Skeletal muscle tissue (tissue), 4 donors: Measurements from ENCODE around the gene PLAAT4. TPM values are rescaled to one million over a fixed set of nuclear protein-coding genes. Genes with fewer than 3 reads are reported as not detected.
A peak's percentile ranks its signal among the peaks of the same experiment; 100 is the strongest.

Experiments
- H3K27ac ChIP-seq: one replicate; pipeline ENCODE4 v1.7.0; 2013; ENCODE audit warnings: mild to moderate bottlenecking, low read depth, low read length, inconsistent platforms
- H3K27me3 ChIP-seq, 3 donors: one replicate each; pipeline ENCODE4 v1.7.0; 2013; ENCODE audit warnings: low read length in 3 of 3; ENCODE audit not compliant: control insufficient read depth in 3 of 3, insufficient read depth in 3 of 3
- H3K36me3 ChIP-seq, 3 donors: one replicate each; pipeline ENCODE4 v1.7.0; 2013; ENCODE audit warnings: low read length in 3 of 3; ENCODE audit not compliant: control insufficient read depth in 3 of 3, insufficient read depth in 3 of 3
- H3K4me1 ChIP-seq, 3 donors: one replicate each; pipeline ENCODE4 v1.7.0; 2013; ENCODE audit warnings: low read length in 3 of 3, mild to moderate bottlenecking in 3 of 3; ENCODE audit not compliant: control insufficient read depth in 3 of 3, insufficient read depth in 3 of 3
- H3K4me3 ChIP-seq, 3 donors: one replicate each; pipeline ENCODE4 v1.7.0; 2013; ENCODE audit warnings: low read length in 3 of 3
- H3K9ac ChIP-seq, 3 donors: one replicate each; pipeline ENCODE4 v1.7.0; 2013; ENCODE audit warnings: low read length in 3 of 3, mild to moderate bottlenecking in 3 of 3, moderate library complexity in 2 of 3, low read depth in 1 of 3
- H3K9me3 ChIP-seq, 3 donors: one replicate each; pipeline ENCODE4 v1.7.0; 2013; ENCODE audit warnings: low read length in 3 of 3; ENCODE audit not compliant: control insufficient read depth in 3 of 3
- total RNA-seq: library from RNA; depleted of rRNA; stranded (reverse); fragments of >200 nt; gene quantifications from one replicate; pipeline ENCODE4 v1.2.3, GENCODE V29; 2014
- donor health status: Osteomylitis.

Gene PLAAT4, protein sequence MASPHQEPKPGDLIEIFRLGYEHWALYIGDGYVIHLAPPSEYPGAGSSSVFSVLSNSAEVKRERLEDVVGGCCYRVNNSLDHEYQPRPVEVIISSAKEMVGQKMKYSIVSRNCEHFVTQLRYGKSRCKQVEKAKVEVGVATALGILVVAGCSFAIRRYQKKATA
- 6.3 TPM for total RNA-seq

- Histone ChIP-seq H3K27ac (peak within 1 kb of the TSS; percentile 88), H3K27me3 (no peaks in the 10 kb centered on the region), H3K36me3 (no peaks in the 10 kb centered on the region), H3K4me1 (peaks cover 18 to 28% (median 24%) of the 10 kb centered on the region in 3 donors), H3K9ac (peak within 1 kb of the TSS; percentile 69 to 81 (median 80)), H3K4me3 (peak within 1 kb of the TSS; percentile 71 to 82 (median 78)), H3K9me3 (no peaks in the 10 kb centered on the region)
Measured at GRCh38 chr11:63536669-63537292, at the start of gene PLAAT4. TSS of gene PLAAT4 (plus strand) at chr11:63536808. CDS start at chr11:63536869, 61 bp downstream.

GRCh38 chr11:63488789-63489188 is 47.8 kb upstream of the PLAAT4 start:
- peaks cover 0 to 5% (median 0%) of the 10 kb centered on the region in 3 donors for H3K27me3 ChIP-seq
- H3K9ac ChIP-seq: no peak overlapping the region
- H3K36me3 ChIP-seq: no peaks in the 10 kb centered on the region
- H3K4me1 ChIP-seq: peaks cover 5 to 13% (median 8%) of the 10 kb centered on the region in 3 donors
- H3K9me3 ChIP-seq: peaks cover 0 to 6% (median 0%) of the 10 kb centered on the region in 3 donors
- no peak overlapping the region for H3K27ac ChIP-seq
- H3K4me3 ChIP-seq: no peak overlapping the region

DNA sequence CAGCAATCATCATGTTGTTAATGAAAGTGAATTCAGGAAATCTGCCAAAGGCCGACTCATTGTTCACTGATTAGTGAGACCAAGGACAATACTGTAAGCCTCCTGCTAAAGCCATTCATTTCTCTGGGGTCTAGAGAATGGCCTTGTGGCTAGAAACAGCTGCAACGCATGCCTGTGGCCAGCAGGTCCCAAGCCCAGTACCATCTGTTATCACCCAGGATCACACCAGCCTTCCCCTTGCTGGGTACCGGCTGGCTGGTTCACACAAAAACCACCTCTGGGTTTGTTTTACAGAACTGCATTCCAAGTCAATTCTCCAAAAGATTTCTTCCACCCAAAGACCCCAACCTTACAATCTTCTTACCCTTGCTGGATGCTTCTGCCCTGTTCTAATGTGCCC is 46.7 kb upstream of the PLAAT4 start:
- Histone ChIP-seq H3K9ac (no peak overlapping the region), H3K4me1 (peaks cover 5 to 13% (median 8%) of the 10 kb centered on the region in 3 donors), H3K4me3 (no peak overlapping the region), H3K27ac (no peak overlapping the region), H3K36me3 (no peaks in the 10 kb centered on the region), H3K27me3 (peaks cover 0 to 5% (median 2%) of the 10 kb centered on the region in 3 donors), H3K9me3 (peaks cover 0 to 6% (median 0%) of the 10 kb centered on the region in 3 donors)

DNA sequence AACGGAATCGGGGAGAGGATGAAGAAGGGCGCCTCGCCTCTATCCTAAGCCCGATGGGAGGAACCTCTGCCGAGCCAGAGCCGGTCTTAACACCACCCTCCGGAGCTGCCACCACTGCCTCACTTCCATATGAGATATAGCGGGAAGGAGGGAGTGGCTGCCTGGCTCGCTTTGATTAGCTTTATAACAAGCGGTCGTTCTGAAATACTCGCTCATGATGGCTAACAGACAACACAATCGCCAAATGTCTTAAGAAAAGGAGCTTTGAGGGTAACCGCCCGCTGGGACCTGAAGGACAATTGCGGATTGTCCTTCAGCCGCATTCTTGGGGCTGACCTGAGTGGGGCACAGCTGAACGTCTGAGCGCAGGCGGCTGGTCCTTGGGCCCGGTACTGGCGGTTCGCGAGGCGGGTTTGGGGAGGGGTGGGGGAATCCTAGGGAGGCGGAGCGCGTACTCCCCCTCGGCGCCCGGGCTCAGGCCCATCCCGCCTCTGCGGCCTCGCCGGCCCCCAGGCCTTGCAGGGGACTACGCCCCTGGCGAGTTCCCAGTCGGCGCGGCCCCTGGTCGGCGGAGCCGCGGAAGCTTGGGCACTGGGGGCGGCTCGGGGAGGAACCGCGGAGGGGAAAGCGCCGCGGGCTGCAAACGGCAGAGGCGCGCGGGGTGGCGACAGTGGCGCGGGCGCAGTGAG is 45.9 kb upstream of the PLAAT4 start, which contains the start of gene PLAAT5:
PLAAT5 (minus strand) TSS at position 617 of the 689 bp plus-strand sequence; CDS start at position 484, 133 bp downstream.
- H3K9ac ChIP-seq: peak within 1 kb of the TSS; percentile 38 to 70 (median 59)
- H3K4me3 ChIP-seq: peak within 1 kb of the TSS; percentile 68 to 74 (median 71)
- no peak within 1 kb of the TSS for H3K27ac ChIP-seq
- peaks cover 0 to 5% (median 2%) of the 10 kb centered on the region in 3 donors for H3K27me3 ChIP-seq
- H3K4me1 ChIP-seq: peaks cover 5 to 13% (median 8%) of the 10 kb centered on the region in 3 donors
- no peaks in the 10 kb centered on the region for H3K36me3 ChIP-seq
- no peaks in the 10 kb centered on the region for H3K9me3 ChIP-seq

DNA sequence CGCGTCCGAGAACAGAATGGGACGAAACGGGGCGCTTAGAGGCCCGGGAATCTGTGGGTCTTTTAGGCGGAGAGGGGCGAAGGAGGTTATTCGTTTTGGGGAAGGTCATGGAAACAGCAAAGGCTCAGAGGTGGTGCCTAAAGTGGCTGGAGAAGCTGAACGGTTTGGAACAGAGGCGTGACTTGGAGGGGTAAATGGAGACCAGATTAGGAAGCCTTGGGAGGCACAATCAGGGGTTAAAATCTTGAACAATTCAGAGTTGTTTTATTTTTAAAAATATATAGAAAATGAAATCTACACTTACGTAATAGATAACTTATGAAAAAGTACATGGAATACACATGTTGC is 45.4 kb upstream of the PLAAT4 start:
- H3K9ac ChIP-seq: peak overlapping the region; percentile 30 to 70 (median 59)
- H3K27ac ChIP-seq: no peak overlapping the region
- no peaks in the 10 kb centered on the region for H3K36me3 ChIP-seq
- H3K4me1 ChIP-seq: peaks cover 5 to 13% (median 8%) of the 10 kb centered on the region in 3 donors
- H3K4me3 ChIP-seq: peak overlapping the region; percentile 68 to 74 (median 71)
- peaks cover 0 to 5% (median 2%) of the 10 kb centered on the region in 3 donors for H3K27me3 ChIP-seq
- no peaks in the 10 kb centered on the region for H3K9me3 ChIP-seq

DNA sequence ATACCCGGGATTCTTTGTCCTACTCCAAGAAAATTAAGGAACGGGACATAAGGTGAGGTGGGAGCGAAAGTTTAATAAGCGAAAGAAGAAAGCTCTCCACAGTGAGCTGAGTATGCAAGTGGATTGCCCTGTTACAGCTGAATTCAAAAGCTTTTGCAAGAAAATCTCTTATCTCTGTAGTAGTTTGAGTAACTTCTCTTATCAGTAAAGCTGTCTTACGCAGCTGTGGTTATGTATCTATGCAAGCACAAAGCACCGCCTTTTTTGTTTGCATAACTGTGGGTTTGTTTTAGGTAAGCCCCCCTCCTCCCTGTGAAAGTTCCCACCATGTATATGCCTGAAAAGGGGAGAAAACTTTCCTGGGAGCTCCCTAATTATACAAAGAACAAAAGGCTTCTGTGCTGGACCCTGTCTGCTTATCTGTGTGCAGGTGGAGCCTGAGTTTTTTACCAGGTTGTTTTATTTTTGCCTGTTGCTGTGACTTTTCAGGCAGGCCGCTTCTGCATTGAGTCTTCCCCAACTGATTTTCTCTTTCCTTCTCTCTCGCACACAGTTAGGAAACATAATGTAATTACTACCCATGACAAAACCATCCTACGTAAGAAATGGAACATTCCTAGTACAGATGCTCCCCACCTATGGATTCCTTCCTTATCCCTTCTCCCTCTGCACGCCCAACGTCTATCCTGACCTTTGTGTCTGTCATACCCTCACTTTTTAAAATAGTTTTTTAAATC is 44.8 kb upstream of the PLAAT4 start:
- no peaks in the 10 kb centered on the region for H3K36me3 ChIP-seq
- H3K4me1 ChIP-seq: peaks cover 5 to 13% (median 8%) of the 10 kb centered on the region in 3 donors
- no peak overlapping the region for H3K27ac ChIP-seq
- no peaks in the 10 kb centered on the region for H3K9me3 ChIP-seq
- peak overlapping the region in 2 of 3 donors; percentile 68 to 71 for H3K4me3 ChIP-seq
- peaks cover 0 to 5% (median 2%) of the 10 kb centered on the region in 3 donors for H3K27me3 ChIP-seq
- peak overlapping the region in 2 of 3 donors; percentile 38 to 59 for H3K9ac ChIP-seq

GRCh38 chr11:63492441-63492840 is 44.2 kb upstream of the PLAAT4 start:
- peaks cover 0 to 2% (median 0%) of the 10 kb centered on the region in 3 donors for H3K9me3 ChIP-seq
- no peak overlapping the region for H3K4me3 ChIP-seq
- H3K27me3 ChIP-seq: peaks cover 0 to 5% (median 2%) of the 10 kb centered on the region in 3 donors
- H3K4me1 ChIP-seq: peaks cover 5 to 13% (median 8%) of the 10 kb centered on the region in 3 donors
- no peaks in the 10 kb centered on the region for H3K36me3 ChIP-seq
- no peak overlapping the region for H3K27ac ChIP-seq
- no peak overlapping the region for H3K9ac ChIP-seq

DNA sequence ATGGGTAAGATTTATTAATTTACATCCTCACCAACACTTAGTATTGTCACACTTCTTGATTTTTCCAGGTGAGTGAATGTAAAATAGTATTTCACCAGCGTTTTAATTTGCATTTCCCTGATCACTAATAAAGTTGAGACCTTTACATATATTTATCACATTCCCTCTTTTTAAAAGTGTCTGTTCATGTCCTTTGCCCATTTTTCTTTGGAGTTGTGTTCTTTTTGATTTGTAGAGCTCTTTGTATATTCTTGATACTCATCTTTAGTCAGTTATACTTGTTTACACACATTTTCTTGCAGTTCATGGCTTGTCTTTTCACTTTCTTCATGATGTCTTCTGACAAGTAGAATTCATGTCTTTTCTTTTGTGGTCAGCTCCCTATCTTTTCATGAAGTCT is 43.5 kb upstream of the PLAAT4 start:
- Histone ChIP-seq H3K4me1 (peaks cover 5 to 13% (median 8%) of the 10 kb centered on the region in 3 donors), H3K9ac (no peak overlapping the region), H3K27me3 (peaks cover 0 to 5% (median 2%) of the 10 kb centered on the region in 3 donors), H3K36me3 (no peaks in the 10 kb centered on the region), H3K9me3 (peaks cover 0 to 2% (median 0%) of the 10 kb centered on the region in 3 donors), H3K4me3 (no peak overlapping the region), H3K27ac (no peak overlapping the region)

GRCh38 chr11:63494975-63495374 is 41.6 kb upstream of the PLAAT4 start:
- H3K27ac ChIP-seq: no peak overlapping the region
- H3K4me1 ChIP-seq: peaks cover 5 to 13% (median 6%) of the 10 kb centered on the region in 3 donors

More at GRCh38 chr11:63494975-63495374, 41.6 kb upstream of the PLAAT4 start:
- H3K36me3 ChIP-seq: no peaks in the 10 kb centered on the region
- no peak overlapping the region for H3K4me3 ChIP-seq
- peaks cover 0 to 2% (median 0%) of the 10 kb centered on the region in 3 donors for H3K9me3 ChIP-seq
- peaks cover 0 to 5% (median 2%) of the 10 kb centered on the region in 3 donors for H3K27me3 ChIP-seq
- H3K9ac ChIP-seq: no peak overlapping the region
